ENCODE measurements around the gene GAREM1.
"Not testable (repeated sequence)": the region's sequence is repeated elsewhere in the genome, so short reads cannot be mapped to it uniquely, and the experiment has no call there.

- TF ChIP-seq EZH2 (IDR thresholded peaks at IDR 0.05; ENCODE audit: low read length, unreplicated experiment); CTCF (conservative IDR thresholded peaks at IDR 0.05; ENCODE audit: low read depth, low read length): not testable (repeated sequence)
Measured at GRCh38 chr18:32233348-32233747, 237.3 kb downstream of the GAREM1 start.
